Thyroid gland (tissue), 4 donors: ENCODE measurements around the gene MGMT.

Experiments
- POLR2A ChIP-seq, 2 donors: fragments of 450-650 bp; IDR thresholded peaks; one replicate each; pipeline ENCODE4 v1.6.1; 2017; ENCODE audit warnings: antibody characterized with exemption in 2 of 2, mild to moderate bottlenecking in 2 of 2, moderate library complexity in 1 of 2
- TF ChIP-seq, protein P1 (sequence below), 6 experiments: fragments of 200-600 bp in 3 of 6; fragments of 450-650 bp in 3 of 6; sonication (generic) in 3 of 6; IDR thresholded peaks; one replicate each; pipeline ENCODE4 v1.5.1; 2016 to 2019; ENCODE audit warnings: antibody characterized with exemption in 6 of 6, mild to moderate bottlenecking in 2 of 6, inconsistent platforms in 1 of 6, moderate library complexity in 1 of 6

DNA sequence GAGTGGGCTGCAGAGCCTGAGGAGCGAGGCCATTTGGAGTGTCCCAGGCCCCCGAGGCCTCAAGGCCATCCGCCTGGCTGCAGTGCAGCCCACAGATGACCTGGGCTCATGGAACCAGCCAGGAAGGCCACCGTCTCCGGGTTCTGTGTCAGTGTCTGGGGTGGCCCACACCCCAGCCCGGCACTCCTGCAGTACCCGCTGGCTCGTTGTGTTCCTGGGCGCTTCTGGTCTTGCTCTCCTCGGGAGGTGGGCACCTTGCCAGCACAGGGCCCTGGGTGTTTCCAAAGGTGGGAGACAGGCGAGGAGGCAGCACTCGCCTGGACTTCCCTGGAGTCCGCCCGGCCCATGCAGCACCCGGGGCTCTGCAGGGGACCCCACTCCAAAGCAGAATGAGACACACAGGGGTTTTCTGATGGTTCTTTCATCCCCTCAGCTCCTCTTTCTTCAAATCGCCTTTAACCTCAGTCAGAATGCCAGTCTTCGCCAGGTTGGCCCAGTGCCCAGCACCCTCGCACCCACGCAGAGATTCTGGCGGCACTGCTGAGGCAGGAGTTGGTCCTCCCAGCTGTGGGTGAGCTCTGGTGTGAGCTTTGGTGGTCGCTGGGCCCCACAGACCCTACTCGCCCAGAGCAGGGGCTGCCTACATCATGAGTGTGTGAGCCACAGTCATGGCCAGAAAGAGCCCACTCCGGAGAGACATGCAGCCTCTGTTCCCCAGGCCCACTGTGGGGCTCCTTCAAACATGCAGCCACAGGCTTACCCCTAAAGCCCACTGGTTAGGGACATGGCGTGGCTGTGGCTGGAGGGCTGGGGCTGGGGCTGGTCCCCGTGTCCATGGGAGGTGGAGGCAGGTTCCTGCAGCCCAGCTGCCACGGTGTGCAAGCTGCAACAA lies 341.3 kb downstream of the MGMT start:
- TF ChIP-seq, protein P1, sequence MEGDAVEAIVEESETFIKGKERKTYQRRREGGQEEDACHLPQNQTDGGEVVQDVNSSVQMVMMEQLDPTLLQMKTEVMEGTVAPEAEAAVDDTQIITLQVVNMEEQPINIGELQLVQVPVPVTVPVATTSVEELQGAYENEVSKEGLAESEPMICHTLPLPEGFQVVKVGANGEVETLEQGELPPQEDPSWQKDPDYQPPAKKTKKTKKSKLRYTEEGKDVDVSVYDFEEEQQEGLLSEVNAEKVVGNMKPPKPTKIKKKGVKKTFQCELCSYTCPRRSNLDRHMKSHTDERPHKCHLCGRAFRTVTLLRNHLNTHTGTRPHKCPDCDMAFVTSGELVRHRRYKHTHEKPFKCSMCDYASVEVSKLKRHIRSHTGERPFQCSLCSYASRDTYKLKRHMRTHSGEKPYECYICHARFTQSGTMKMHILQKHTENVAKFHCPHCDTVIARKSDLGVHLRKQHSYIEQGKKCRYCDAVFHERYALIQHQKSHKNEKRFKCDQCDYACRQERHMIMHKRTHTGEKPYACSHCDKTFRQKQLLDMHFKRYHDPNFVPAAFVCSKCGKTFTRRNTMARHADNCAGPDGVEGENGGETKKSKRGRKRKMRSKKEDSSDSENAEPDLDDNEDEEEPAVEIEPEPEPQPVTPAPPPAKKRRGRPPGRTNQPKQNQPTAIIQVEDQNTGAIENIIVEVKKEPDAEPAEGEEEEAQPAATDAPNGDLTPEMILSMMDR (IDR thresholded peaks at IDR 0.05), result no peak
- no peak for TF ChIP-seq POLR2A (IDR thresholded peaks at IDR 0.05)
